ENCODE results near the gene DIAPH2.

The DIAPH2 gene

DNA sequence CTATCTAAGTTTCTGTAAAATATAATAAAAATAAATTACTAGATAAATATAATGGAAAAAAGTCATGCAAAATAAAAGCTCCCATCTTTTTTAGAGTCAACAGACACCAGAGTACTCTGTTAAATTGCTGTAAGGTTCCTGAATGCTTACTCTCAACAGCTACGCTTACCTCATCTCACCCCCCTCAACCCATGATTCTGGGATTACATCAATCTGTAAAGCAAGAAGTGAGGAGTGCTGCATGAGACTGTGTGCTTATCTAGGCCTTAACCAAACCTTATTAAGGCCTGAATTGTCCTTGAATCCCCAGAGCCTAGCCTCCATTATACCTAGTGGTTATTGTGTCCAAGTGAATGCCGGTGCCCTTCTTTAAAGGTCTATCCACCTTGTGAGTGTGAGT, 934.9 kb downstream of the DIAPH2 start:
- DNase-seq: no peak

DNA sequence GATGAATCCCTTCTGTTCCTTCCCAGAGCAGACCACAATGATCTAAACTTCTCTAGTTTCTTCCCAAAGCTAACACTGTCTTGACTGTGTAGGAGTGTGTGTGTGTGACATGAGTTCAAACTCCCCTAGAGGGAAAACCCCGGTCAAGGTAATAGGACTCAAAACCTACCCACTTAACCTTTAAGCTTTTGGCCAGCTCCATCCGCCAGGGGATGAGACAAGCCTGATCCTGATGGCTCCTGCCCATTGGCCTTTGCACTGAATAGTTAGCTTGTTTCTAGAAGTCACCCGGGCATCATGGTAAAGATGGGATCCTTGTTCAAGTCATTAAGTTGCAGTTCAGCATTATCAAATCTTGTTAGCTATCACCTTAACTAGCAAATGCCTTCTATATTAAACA, 937.5 kb downstream of the DIAPH2 start:
- no peak for DNase-seq

DNA sequence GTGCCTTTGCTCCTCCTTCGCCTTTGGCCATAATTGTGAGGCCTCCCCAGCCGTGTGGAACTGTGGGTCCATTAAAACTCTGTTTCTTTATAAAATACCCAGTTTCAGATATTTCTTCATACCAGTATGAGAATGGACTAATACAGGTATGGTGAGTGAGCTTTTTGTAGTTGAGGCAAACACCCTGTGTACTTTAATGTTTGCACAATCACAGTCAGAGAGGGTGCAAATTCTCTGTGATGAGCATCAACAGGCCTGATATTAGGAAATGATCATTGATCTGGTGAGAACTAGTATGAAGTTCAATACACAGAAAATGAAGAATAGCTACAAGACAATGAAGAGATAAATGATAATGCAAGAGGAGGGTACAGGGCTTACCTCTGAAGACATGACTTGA, 943.7 kb downstream of the DIAPH2 start:
- no peak for DNase-seq

DNA sequence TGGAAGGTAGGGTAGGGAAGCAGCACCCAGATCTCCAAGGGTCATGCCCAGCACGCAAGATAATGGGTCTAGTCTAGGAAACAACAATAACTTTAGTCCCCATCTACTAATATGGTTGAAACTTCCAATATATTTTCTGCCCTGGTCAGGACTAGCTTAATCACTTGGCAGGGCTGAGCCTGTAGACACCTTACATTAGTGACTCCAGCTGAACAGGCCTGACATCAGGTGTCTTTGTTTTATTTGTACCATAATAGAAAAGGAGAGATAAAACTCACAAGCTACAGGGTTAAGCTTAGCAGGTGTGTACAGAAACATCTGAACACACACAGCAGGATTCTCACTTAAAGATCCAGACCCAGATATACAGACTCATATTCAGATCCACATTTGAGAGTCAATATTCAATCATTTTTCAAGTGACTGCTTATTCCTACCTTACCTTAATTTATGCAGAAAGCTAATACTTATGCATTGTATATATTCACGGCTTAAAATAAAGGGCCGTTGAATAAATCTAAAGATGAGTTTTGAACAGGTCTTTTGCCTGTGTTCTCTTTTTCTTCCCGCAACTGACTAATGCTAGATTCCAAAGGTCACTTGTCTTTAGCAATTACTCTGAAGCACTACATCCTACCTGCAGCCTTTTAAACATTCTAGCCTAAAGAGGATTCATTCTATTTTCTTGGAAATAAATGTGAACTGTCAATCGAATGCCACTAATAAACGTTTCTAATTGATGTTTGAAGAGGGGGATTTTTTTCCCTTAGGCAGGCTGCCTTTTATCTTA, 944.4 kb downstream of the DIAPH2 start:
- DNase-seq: no peak

DNA sequence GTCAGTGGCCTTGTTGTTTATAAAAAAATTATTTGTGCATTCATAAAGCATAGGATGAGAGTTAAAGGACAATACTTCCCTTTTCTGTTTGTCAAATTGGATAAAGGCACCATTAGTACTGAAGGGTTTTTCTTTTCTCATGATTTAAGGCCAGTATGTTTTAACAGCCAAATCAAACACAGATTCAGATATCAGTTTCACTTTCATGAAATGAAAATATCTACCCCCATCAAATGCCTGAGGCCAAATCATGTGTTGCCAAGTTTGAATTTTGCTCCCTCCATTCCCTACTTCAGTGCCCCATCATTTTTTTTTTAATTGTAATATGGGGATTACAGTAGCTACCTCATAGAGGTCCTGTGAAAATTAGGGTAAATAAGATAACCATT, 944.9 kb downstream of the DIAPH2 start:
- DNase-seq: peak; percentile 6

DNA sequence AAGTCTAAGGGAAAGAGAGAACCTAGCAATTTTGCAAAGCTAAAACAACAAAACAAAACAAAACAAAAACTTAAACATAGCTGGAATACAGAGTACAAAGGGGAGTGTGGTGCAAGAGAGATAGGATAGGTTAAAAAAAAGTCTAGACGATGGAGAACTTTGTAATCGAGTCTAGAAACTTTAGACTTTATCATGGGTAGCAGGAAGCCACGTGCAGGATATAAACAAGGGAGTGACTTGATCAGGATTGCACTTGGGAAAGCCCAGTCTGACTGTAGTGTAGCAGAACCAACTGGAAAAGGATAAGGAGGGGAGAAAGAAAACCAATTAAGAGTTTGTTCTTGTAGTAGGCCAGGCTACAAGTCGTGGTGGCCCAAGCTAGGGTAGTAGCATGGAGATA, 949.2 kb downstream of the DIAPH2 start:
- no peak for DNase-seq

DNA sequence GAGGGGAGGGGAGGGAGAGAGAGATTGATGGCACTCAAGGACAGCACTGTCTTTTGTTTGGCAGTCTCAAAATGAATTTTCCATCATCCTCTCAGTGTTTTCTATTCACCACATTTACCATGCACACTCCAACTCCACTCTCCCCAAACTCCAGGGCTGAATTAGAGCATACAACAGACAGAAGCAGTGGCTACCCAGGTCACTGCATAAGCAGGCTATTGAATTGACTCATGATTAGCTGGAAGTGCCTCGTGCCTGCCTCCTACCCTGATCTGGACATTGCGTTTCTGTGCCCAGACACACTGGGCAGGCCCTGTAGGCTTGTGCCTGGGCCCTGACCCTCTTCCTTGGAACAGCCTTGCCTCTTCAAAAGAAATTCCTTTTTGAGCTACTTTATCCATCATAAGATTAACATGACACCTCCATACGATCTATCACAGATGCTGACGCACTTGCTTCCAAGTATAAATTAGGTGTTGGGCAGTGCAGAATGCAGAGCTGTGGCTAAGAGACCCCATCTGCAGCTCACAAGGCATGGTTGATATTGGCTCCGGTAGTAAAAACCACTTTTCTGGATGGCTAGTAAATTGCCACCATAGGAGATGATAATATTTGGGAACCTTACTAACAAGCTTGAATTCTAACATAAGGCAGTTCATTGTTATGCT, 952.0 kb downstream of the DIAPH2 start:
- DNase-seq: no peak

DNA sequence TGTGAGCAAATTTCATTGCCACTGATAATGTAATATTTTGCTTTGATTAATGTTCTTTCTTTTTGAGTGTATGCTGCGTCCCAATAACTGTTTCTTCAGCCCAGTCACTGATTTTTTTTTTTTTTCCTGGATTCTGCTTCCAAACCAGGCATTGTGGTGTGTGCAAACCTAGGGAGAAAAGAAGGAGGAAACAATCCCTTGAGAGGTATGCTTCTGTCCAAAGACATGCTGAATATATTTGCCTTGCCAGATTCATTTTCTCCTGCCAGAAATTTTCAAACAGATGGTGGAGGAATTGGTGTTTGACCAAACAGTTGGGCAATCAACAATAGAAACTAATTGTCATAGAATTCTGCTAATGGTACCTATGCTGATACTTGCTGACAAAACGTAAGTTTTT, 952.6 kb downstream of the DIAPH2 start:
- no peak for DNase-seq

DNA sequence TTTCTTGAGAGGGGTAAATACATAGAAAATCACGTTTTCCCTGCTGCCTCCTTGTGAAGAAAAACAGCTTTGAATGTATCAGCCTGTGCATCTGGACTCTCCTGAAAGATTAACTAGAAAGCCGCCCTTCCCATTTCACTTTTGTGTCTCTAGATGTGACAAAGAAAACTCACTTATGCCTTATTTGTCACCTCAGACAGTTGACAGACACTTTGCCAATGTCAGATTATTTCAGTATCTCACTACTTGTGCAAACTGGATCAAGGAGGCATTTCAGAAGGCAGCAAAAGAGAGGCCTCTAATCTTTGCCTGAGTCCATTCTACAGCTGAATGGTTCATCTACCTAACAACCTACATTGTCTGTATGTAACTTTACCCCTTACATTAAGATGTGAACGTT, 954.0 kb downstream of the DIAPH2 start:
- no peak for DNase-seq

DNA sequence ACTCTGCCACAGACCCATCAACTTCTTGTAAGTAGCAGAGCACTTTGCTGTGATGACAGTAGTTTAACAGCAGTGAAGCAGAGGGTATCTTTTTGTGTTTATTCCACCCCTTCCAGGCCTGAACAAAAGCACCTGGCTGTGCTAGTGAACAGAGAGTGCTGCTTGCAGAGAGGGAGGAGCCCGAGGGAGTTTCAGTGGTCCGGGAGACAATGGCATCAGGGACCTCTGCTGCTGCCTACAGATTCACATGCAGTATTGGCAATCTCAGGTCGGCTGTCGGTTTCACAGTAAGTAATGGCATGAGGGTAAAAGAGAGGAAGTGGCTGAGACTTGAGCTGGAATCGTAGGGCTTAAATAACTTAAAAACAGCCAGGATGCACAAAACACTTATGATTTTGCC, 954.9 kb downstream of the DIAPH2 start:
- DNase-seq: no peak
